ENCODE measurements around the gene FOXO6.

Gene FOXO6

GRCh38 chr1:41320895-41321676 is 40.1 kb upstream of the FOXO6 start:
- Histone ChIP-seq H3K36me3 (ENCODE audit: insufficient read depth, low read length) (no peaks in the 10 kb centered on the region), H3K27ac (ENCODE audit: low read depth, low read length) (no peak overlapping the region), H3K4me3 (ENCODE audit: low read depth in 1 of 2, low read length in 2 of 2) (no peak overlapping the region), H3K9ac (ENCODE audit: low read length) (no peak overlapping the region), H3K27me3 (ENCODE audit: control insufficient read depth in 1 of 2, insufficient read depth in 2 of 2, low read length in 2 of 2) (no peaks in the 10 kb centered on the region), H3K9me3 (ENCODE audit: low read length) (no peaks in the 10 kb centered on the region), H3K4me1 (ENCODE audit: insufficient read depth, low read length) (peaks cover 20% of the 10 kb centered on the region)

GRCh38 chr1:41322101-41322661 is 39.1 kb upstream of the FOXO6 start:
- no peaks in the 10 kb centered on the region for H3K27me3 ChIP-seq (ENCODE audit: control insufficient read depth in 1 of 2, insufficient read depth in 2 of 2, low read length in 2 of 2)

DNA sequence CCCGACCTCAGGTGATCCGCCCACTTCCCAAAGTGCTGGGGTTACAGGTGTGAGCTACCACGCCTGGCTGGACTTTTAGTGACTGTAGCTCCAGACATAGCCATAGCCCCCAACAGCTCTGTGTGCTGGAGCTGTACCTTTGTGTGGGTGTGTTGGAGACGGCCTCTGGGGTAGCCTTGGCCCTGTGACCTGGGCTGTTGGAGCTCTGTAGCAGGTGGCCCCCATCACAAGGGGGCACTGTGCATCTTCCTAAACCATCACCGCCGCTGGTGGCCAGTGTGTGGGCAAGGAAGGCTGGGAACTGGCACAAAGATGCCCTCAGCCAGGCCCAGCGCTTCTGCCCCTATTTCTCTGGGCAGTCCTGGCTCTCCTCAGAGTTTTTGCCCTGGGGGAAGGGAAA is 38.4 kb upstream of the FOXO6 start:
- Histone ChIP-seq H3K4me3 (ENCODE audit: low read depth in 1 of 2, low read length in 2 of 2) (no peak overlapping the region), H3K36me3 (ENCODE audit: insufficient read depth, low read length) (no peaks in the 10 kb centered on the region), H3K27ac (ENCODE audit: low read depth, low read length) (no peak overlapping the region), H3K9ac (ENCODE audit: low read length) (no peak overlapping the region), H3K4me1 (ENCODE audit: insufficient read depth, low read length) (peaks cover 20% of the 10 kb centered on the region), H3K27me3 (ENCODE audit: control insufficient read depth in 1 of 2, insufficient read depth in 2 of 2, low read length in 2 of 2) (no peaks in the 10 kb centered on the region), H3K9me3 (ENCODE audit: low read length) (no peaks in the 10 kb centered on the region)

More at GRCh38 chr1:41322101-41322661, 39.1 kb upstream of the FOXO6 start:
- no peak overlapping the region for H3K4me3 ChIP-seq (ENCODE audit: low read depth in 1 of 2, low read length in 2 of 2)
- H3K27ac ChIP-seq (ENCODE audit: low read depth, low read length), result no peak overlapping the region
- H3K9ac ChIP-seq (ENCODE audit: low read length), result no peak overlapping the region
- H3K36me3 ChIP-seq (ENCODE audit: insufficient read depth, low read length), result no peaks in the 10 kb centered on the region
- H3K4me1 ChIP-seq (ENCODE audit: insufficient read depth, low read length), result peaks cover 20% of the 10 kb centered on the region
- no peaks in the 10 kb centered on the region for H3K9me3 ChIP-seq (ENCODE audit: low read length)

- H3K4me1 ChIP-seq (ENCODE audit: insufficient read depth, low read length), result peaks cover 20% of the 10 kb centered on the region
- H3K4me3 ChIP-seq (ENCODE audit: low read depth in 1 of 2, low read length in 2 of 2), result no peak overlapping the region
- H3K27me3 ChIP-seq (ENCODE audit: control insufficient read depth in 1 of 2, insufficient read depth in 2 of 2, low read length in 2 of 2), result no peaks in the 10 kb centered on the region
- H3K9me3 ChIP-seq (ENCODE audit: low read length), result no peaks in the 10 kb centered on the region
- no peak overlapping the region for H3K27ac ChIP-seq (ENCODE audit: low read depth, low read length)
- no peak overlapping the region for H3K9ac ChIP-seq (ENCODE audit: low read length)
- no peaks in the 10 kb centered on the region for H3K36me3 ChIP-seq (ENCODE audit: insufficient read depth, low read length)
Observed at GRCh38 chr1:41323243-41323642, 38.0 kb upstream of the FOXO6 start.

- Histone ChIP-seq H3K9me3 (ENCODE audit: low read length) (no peaks in the 10 kb centered on the region), H3K27me3 (ENCODE audit: control insufficient read depth in 1 of 2, insufficient read depth in 2 of 2, low read length in 2 of 2) (no peaks in the 10 kb centered on the region)
Observed at GRCh38 chr1:41325801-41326200, 35.4 kb upstream of the FOXO6 start.

GRCh38 chr1:41327383-41327999 is 33.7 kb upstream of the FOXO6 start:
- Histone ChIP-seq H3K27me3 (ENCODE audit: control insufficient read depth in 1 of 2, insufficient read depth in 2 of 2, low read length in 2 of 2) (no peaks in the 10 kb centered on the region), H3K36me3 (ENCODE audit: insufficient read depth, low read length) (no peaks in the 10 kb centered on the region), H3K4me3 (ENCODE audit: low read depth in 1 of 2, low read length in 2 of 2) (no peak overlapping the region), H3K9ac (ENCODE audit: low read length) (no peak overlapping the region), H3K9me3 (ENCODE audit: low read length) (no peaks in the 10 kb centered on the region), H3K27ac (ENCODE audit: low read depth, low read length) (no peak overlapping the region), H3K4me1 (ENCODE audit: insufficient read depth, low read length) (no peaks in the 10 kb centered on the region)

More at GRCh38 chr1:41325801-41326200, 35.4 kb upstream of the FOXO6 start:
- Histone ChIP-seq H3K4me1 (ENCODE audit: insufficient read depth, low read length) (peaks cover under 1% of the 10 kb centered on the region), H3K4me3 (ENCODE audit: low read depth in 1 of 2, low read length in 2 of 2) (no peak overlapping the region), H3K36me3 (ENCODE audit: insufficient read depth, low read length) (no peaks in the 10 kb centered on the region), H3K27ac (ENCODE audit: low read depth, low read length) (no peak overlapping the region), H3K9ac (ENCODE audit: low read length) (no peak overlapping the region)

- Histone ChIP-seq H3K27ac (ENCODE audit: low read depth, low read length) (no peak overlapping the region), H3K9ac (ENCODE audit: low read length) (no peak overlapping the region), H3K36me3 (ENCODE audit: insufficient read depth, low read length) (no peaks in the 10 kb centered on the region), H3K4me1 (ENCODE audit: insufficient read depth, low read length) (no peaks in the 10 kb centered on the region), H3K9me3 (ENCODE audit: low read length) (no peaks in the 10 kb centered on the region), H3K27me3 (ENCODE audit: control insufficient read depth in 1 of 2, insufficient read depth in 2 of 2, low read length in 2 of 2) (no peaks in the 10 kb centered on the region), H3K4me3 (ENCODE audit: low read depth in 1 of 2, low read length in 2 of 2) (no peak overlapping the region)
Observed at GRCh38 chr1:41328001-41328615, 33.1 kb upstream of the FOXO6 start.

DNA sequence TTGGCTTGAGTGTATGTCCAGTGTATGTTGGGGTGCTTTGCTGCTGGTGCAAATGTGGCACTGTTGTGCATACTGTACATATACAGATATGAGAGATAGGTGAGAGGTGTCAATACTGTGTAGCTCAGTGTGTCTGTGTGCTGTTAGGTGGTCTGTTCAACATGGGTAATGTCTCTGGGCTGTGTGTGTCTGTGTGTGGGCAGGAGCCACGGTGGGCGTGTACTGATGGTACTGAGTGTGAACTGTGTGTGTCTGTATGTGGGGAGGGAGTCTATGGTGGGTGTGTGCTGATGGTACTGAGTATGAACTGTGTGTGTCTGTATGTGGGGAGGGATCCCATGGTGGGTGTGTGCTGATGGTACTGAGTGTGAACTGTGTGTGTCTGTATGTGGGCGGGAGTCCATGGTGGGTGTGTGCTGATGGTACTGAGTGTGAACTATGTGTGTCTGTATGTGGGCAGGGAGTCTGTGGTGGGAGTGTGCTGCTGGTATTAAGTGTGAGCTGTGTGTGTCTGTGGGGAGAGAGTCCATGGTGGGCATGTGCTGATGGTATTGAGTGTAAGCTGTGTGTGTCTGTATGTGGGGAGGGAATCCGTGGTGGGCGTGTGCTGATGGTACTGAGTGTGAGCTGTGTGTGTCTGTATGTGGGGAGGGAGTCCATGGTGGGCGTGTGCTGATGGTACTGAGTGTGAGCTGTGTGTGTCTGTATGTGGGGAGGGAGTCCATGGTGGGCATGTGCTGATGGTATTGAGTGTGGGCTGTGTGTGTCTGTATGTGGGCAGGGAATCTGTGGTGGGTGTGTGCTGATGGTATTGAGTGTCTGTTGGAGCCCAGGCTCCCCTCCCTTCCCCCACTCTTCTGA is 32.2 kb upstream of the FOXO6 start:
- H3K4me1 ChIP-seq (ENCODE audit: insufficient read depth, low read length), result no peaks in the 10 kb centered on the region
- H3K9me3 ChIP-seq (ENCODE audit: low read length), result no peaks in the 10 kb centered on the region
- H3K4me3 ChIP-seq (ENCODE audit: low read depth in 1 of 2, low read length in 2 of 2), result no peak overlapping the region
- H3K27me3 ChIP-seq (ENCODE audit: control insufficient read depth in 1 of 2, insufficient read depth in 2 of 2, low read length in 2 of 2), result no peaks in the 10 kb centered on the region
- H3K27ac ChIP-seq (ENCODE audit: low read depth, low read length), result no peak overlapping the region
- no peak overlapping the region for H3K9ac ChIP-seq (ENCODE audit: low read length)
- no peaks in the 10 kb centered on the region for H3K36me3 ChIP-seq (ENCODE audit: insufficient read depth, low read length)

GRCh38 chr1:41329662-41330587 is 31.3 kb upstream of the FOXO6 start:
- no peak overlapping the region for H3K27ac ChIP-seq (ENCODE audit: low read depth, low read length)
- no peak overlapping the region for H3K9ac ChIP-seq (ENCODE audit: low read length)
- no peaks in the 10 kb centered on the region for H3K27me3 ChIP-seq (ENCODE audit: control insufficient read depth in 1 of 2, insufficient read depth in 2 of 2, low read length in 2 of 2)
- no peaks in the 10 kb centered on the region for H3K4me1 ChIP-seq (ENCODE audit: insufficient read depth, low read length)
- H3K9me3 ChIP-seq (ENCODE audit: low read length), result no peaks in the 10 kb centered on the region
- no peak overlapping the region for H3K4me3 ChIP-seq (ENCODE audit: low read depth in 1 of 2, low read length in 2 of 2)
- H3K36me3 ChIP-seq (ENCODE audit: insufficient read depth, low read length), result no peaks in the 10 kb centered on the region

Data from muscle layer of colon (tissue), 2 donors.